ENCODE measurements around the gene TGM6. TPM values are rescaled to one million over a fixed set of nuclear protein-coding genes. Genes with fewer than 3 reads are reported as not detected.

The TGM6 gene
- total and polyA plus RNA-seq, 12 donors: not detected

GRCh38 chr20:2431185-2431584, 50.5 kb downstream of the TGM6 start:
- DNase-seq (no peak), ATAC-seq (no peak)
- Histone ChIP-seq H3K9me3 (peaks cover 0 to 3% (median 0%) of the 10 kb centered on the region in 11 donors), H3K4me1 (no peaks in the 10 kb centered on the region), H3K36me3 (no peaks in the 10 kb centered on the region), H3K4me3 (no peak overlapping the region), H3K27ac (no peak overlapping the region), H3K27me3 (peaks cover 0 to 4% (median 0%) of the 10 kb centered on the region in 7 donors)
- TF ChIP-seq, protein P1, sequence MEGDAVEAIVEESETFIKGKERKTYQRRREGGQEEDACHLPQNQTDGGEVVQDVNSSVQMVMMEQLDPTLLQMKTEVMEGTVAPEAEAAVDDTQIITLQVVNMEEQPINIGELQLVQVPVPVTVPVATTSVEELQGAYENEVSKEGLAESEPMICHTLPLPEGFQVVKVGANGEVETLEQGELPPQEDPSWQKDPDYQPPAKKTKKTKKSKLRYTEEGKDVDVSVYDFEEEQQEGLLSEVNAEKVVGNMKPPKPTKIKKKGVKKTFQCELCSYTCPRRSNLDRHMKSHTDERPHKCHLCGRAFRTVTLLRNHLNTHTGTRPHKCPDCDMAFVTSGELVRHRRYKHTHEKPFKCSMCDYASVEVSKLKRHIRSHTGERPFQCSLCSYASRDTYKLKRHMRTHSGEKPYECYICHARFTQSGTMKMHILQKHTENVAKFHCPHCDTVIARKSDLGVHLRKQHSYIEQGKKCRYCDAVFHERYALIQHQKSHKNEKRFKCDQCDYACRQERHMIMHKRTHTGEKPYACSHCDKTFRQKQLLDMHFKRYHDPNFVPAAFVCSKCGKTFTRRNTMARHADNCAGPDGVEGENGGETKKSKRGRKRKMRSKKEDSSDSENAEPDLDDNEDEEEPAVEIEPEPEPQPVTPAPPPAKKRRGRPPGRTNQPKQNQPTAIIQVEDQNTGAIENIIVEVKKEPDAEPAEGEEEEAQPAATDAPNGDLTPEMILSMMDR (IDR thresholded peaks at IDR 0.05): no peak
- 33 to 40% methylated on average over 1 of the region's 1 CpG for WGBS, 2 donors
- intact Hi-C loops (cut with DNase I): no loop called here

- intact Hi-C loops (cut with DNase I): no loop called here
- WGBS, 2 donors: 67 to 77% methylated on average over 4 of the region's 4 CpGs
- TF ChIP-seq, protein P1 (IDR thresholded peaks at IDR 0.05): no peak
- Histone ChIP-seq H3K9me3 (peaks cover 0 to 13% (median 0%) of the 10 kb centered on the region in 11 donors), H3K27me3 (no peaks in the 10 kb centered on the region), H3K4me3 (no peak overlapping the region), H3K36me3 (no peaks in the 10 kb centered on the region), H3K27ac (no peak overlapping the region), H3K4me1 (no peaks in the 10 kb centered on the region)
- no peak for ATAC-seq
- DNase-seq: no peak
Measured at GRCh38 chr20:2446845-2447244, 66.1 kb downstream of the TGM6 start.

DNA sequence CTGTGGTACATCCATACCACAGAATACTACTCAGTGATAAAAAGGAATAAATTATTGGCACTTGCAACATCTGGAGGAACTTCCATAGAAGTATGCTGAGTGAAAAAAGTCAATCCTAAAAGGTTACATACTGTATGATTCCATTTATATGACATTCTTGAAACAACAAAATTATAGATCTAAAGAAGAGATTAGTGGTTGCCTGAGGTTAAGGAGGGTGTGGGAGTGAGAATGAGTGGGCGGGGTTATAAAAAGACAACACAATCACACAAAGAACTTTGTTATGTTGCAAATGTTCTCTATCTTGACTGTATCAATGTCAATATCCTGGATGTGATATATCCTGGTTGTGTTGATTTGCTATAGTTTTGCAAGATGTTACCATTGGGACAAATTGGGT, 68.7 kb downstream of the TGM6 start:
- Histone ChIP-seq H3K4me1 (peaks cover 0 to 2% (median 0%) of the 10 kb centered on the region in 9 donors), H3K4me3 (no peak overlapping the region), H3K27ac (no peak overlapping the region), H3K9me3 (peaks cover 0 to 13% (median 0%) of the 10 kb centered on the region in 11 donors), H3K36me3 (no peaks in the 10 kb centered on the region), H3K27me3 (no peaks in the 10 kb centered on the region)
- TF ChIP-seq, protein P1 (IDR thresholded peaks at IDR 0.05): no peak
- WGBS, 2 donors: 92% methylated on average over 1 of the region's 1 CpG
- intact Hi-C loops (cut with DNase I): loop anchor here in 1 of 10 donors (1.0 kb wide), 1 partner anchor 41 kb away; no protein-coding TSS in a partner anchor
- DNase-seq (no peak), ATAC-seq (no peak)

DNA sequence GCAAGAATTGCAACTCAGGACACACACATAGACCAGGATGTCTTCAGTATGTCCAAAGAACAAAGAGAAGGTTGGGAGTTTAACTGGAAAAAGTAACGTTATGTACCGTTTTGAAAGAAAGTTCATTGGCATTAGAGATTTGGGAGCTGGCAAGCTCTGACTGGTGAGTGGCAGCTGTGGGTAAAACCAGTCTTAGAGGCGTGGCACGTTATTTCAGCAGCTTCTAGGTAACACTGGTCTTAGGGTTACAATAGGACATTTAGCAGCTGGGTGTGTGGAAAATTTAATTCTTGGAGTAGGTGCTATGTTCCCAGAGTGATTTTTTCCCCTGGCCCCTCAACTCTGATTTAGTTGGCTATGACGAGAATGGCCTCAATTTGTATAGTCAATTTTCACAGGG, 70.7 kb downstream of the TGM6 start:
- Histone ChIP-seq H3K36me3 (no peaks in the 10 kb centered on the region), H3K4me1 (peaks cover 0 to 6% (median 0%) of the 10 kb centered on the region in 9 donors), H3K9me3 (peaks cover 0 to 8% (median 0%) of the 10 kb centered on the region in 11 donors), H3K27ac (no peak overlapping the region), H3K4me3 (no peak overlapping the region), H3K27me3 (no peaks in the 10 kb centered on the region)
- TF ChIP-seq, protein P1 (IDR thresholded peaks at IDR 0.05): no peak
- 86% methylated on average over 5 of the region's 5 CpGs for WGBS, 2 donors
- no peak for DNase-seq
- ATAC-seq: no peak
- intact Hi-C loops (cut with DNase I): loop anchor here in 9 of 10 donors (5.0 to 10.0 kb wide), 11 partner anchors 87 to 689 kb away; no protein-coding TSS in a partner anchor

All from heart right ventricle (tissue), 16 donors.